Central memory CD4-positive, alpha-beta T cell (primary cell): ENCODE results near the gene KIN.
"Not testable (repeated sequence)": the region's sequence is repeated elsewhere in the genome, so short reads cannot be mapped to it uniquely, and the experiment has no call there.

ENCODE experiments used
- DNase-seq: peaks from one replicate; pipeline ENCODE4 v3.0.0; 2022

Gene KIN

DNA sequence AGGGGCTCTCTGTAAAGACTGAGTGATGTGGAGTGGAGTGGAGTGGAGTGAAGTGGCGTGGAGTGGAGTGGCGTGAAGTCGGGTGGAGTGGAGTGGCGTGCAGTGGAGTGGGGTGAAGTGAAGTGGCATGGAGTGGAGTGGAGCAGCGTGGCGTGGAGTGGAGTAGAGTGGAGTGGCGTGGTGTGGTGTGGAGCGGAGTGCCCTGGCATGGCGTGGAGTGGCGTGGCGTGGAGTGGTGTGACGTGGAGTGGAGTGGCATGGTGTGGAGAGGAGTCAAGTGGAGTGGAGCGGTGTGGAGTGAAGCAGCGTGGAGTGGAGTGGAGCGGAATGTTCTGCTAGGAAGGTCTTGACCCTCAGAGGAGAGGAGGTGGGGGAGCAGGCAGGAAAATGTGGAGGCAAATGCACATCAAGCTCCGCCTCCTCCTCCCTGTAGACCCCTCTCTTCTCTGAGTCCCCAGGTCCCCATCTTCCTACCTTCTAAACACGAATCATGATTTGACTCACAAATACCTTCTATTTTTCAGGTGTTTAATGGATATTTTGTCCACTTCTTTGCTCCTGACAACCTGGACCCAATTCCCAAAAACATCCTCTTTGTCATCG lies 64.8 kb downstream of the KIN start:
- DNase-seq, result no peak

GRCh38 chr10:7720478-7720877 lies 67.3 kb downstream of the KIN start:
- no peak for DNase-seq

GRCh38 chr10:7718685-7719084 lies 69.1 kb downstream of the KIN start:
- no peak for DNase-seq

DNA sequence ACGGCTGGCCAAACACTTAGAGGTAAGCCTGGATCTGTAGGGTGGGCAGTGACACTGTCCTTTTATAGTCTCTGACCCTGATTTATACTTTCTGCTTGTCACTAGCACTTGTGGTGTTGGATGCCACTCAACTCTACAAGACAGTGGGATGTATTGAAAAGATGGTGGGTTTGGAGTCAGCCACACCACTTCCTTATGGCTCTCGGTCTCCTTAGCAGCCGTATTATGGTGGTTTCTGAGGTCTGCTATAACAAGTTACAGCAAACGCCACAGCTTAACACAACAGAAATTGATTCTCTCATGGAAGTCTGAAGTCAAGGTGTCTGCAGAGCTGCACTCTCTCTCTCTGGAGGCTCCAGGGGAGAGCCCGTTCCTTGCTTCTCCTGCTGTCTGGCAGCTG lies 70.0 kb downstream of the KIN start:
- no peak for DNase-seq

DNA sequence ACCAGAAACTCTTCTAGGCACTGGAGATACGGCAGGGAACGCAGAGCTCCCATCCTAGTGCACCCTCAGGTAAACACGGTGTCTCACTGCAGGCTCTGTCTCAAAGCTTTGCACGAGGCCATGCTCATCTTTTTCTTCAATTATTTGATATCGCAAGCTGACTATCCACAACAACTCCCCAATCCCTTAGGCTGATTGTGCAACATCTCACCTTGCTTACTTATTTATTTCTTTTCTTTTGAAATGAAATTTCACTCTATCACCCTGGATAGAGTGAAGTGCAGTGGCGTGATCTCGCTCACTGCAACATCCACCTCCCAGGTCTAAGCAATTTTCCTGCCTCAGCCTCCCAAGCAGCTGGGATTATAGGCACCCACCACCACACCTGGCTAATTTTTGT lies 72.3 kb downstream of the KIN start:
- DNase-seq, result no peak

DNA sequence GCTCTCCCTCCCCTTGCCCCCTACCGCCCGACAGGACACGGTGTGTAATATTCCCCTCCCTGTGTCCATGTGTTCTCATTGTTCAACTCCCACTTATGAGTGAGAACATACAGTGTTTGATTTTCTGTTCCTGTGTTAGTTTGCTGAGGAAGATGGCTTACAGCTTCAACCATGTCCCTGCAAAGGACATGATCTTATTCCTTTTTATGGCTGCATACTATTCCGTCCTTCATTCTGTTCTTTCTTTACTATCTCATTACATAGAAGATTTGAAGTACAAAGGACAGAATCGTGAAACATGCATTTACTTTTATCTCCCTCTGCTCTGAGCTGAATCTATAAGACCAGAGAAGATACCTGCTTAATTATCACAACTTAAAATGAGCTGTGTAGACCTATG lies 76.7 kb downstream of the KIN start:
- not testable (repeated sequence) for DNase-seq

DNA sequence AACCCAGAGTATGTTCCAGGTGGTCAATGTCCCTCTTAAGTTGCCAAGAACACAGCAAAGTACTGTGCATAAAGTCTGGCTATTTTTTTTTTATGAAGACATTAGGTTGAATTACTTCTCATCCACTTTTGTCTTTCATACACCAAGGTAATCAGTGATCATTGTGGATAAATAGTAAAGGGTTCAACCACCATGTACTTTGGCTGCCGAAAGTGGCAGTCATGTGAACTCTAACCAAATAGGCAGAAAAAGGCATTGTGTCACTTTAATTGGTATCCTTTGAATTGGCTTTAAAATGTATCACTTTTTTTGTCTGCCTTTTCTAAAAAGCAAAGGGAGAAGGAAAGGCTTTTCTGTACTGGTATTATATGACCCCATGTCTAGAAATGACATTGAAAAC lies 77.3 kb downstream of the KIN start:
- DNase-seq, result no peak

DNA sequence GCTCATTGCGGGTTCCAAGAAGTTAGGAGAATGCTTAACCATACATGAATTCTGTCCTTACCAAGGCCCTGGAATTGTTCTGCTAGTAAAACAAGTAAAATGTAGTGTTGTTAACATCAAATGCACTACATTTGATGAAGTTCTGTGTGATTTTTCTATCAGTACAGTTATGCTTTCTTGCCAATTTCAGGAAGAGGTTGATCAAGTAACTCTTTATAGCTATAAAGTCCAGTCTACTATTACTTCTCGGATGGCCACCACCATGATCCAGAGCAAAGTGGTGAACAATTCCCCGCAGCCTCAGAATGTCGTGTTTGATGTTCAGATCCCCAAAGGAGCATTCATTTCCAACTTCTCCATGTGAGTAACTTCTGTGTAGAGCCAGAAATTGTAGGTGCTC lies 79.0 kb downstream of the KIN start:
- no peak for DNase-seq

- DNase-seq, result no peak
Observed at GRCh38 chr10:7707858-7708622, 79.8 kb downstream of the KIN start.

GRCh38 chr10:7707102-7707501 lies 80.7 kb downstream of the KIN start:
- DNase-seq, result no peak

GRCh38 chr10:7706534-7707073 lies 81.2 kb downstream of the KIN start:
- no peak for DNase-seq

GRCh38 chr10:7705341-7705740 lies 82.5 kb downstream of the KIN start:
- DNase-seq, result no peak

GRCh38 chr10:7704071-7705016 lies 83.4 kb downstream of the KIN start:
- no peak for DNase-seq

GRCh38 chr10:7703140-7703539 lies 84.7 kb downstream of the KIN start, which contains the start of gene ITIH2:
Gene ITIH2 (plus strand): TSS chr10:7703316. CDS start chr10:7703435, 119 bp downstream.
- no peak for DNase-seq

DNA sequence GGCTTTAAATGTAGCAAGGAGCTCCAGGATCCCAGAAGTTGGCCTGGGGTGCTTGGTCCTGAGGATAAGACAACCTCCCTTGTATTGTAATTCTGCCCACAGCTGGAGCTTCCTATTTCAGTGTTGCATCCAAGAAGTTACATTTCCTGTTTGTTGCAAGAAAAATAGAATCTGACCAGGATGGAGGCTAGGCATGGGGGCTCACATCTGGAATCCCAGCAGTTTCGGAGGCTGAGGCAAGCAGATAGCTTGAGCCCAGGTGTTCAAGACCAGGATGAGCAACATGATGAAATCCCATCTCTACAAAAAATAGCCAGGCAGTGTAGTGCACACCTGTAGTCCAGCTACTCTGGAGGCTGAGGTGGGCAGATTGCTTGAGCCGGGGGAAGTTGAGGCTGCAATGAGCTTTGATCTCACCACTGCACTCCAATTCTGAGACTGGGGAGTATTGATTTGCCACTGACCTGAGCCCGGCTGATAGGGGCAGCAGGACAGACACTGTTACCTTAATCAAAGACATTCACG lies 85.4 kb downstream of the KIN start:
- DNase-seq, result no peak

DNA sequence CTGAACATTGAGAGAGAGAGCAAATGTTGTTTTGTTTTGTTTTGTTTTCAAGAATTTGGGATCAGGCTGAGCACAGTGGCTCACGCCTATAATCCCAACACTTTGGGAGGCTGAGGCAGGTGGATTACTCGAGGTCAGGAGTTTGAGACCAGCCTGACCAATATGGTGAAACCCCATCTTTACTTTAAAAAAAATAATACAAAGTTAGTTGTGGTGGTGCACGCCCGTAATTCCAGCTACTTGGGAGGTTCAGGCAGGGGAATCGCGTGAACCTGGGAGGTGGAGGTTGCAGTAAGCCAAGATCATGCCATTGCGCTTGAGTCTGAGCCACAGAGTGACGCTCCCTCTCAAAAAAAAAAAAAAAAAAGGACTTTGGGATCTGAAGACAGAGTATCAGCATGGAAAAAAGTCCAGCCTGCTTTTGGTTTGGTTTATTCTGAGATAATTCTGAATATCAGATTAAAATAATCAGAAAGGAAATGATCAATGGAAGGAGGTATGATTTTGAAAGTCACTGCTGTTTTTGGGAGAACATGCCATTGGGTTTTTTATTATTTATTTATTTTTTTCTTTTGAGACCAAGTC lies 86.5 kb downstream of the KIN start:
- DNase-seq, result no peak
